ENCODE results near the gene KIF1B.

GRCh38 chr1:10250663-10251062 is 40.3 kb downstream of the KIF1B start:
- TF ChIP-seq TCF12 (IDR thresholded peaks at IDR 0.05; ENCODE audit: low read depth), result no peak
- TF ChIP-seq REST (IDR thresholded peaks at IDR 0.05; ENCODE audit: low read depth), result no peak
- no peak for TF ChIP-seq YY1 (IDR thresholded peaks at IDR 0.05; ENCODE audit: low read depth)
- no peak for TF ChIP-seq MAX (IDR thresholded peaks at IDR 0.05)
- no peak for TF ChIP-seq CEBPB (IDR thresholded peaks at IDR 0.05)

All from Ishikawa (cell line).